GM19468 (cell line): ENCODE results near the gene DHRS1.

Source experiments
- ATAC-seq: cut with Tn5 transposase; IDR thresholded peaks from one replicate; pipeline ENCODE4 v1.9.1; 2021; ENCODE audit warnings: mild to moderate bottlenecking, moderate library complexity, moderate number of reproducible peaks; ENCODE audit not compliant: unreplicated experiment; ENCODE audit errors: extremely low read depth

The DHRS1 gene

GRCh38 chr14:24299255-24300191, at the start of gene DHRS1, which contains the start of gene NOP9:
TSS of gene DHRS1 (minus strand) at chr14:24299780. CDS start at chr14:24299106, 674 bp downstream.
TSS of gene NOP9 (plus strand) at chr14:24299850. CDS start at chr14:24299955, 105 bp downstream.
- ATAC-seq: peak; percentile 30

DNA sequence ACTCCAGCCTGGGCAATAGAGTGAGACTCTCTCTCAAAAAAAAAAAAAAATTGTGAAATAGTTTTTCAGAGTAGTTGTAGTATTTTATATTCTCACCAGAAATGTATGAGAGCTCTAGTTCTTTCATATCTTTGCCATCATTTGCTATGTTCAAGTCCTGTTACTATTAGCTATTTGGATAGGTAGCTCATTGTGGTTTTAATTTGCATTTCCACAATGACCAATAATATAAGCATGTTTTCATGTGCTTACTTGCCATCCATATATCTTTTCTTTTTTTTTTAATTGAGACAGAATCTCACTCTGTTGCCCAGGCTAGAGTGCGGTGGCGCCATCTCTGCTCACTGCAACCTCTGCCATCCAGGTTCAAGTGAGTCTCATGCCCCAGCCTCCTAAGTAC, 48.6 kb upstream of the DHRS1 start:
- no peak for ATAC-seq

DNA sequence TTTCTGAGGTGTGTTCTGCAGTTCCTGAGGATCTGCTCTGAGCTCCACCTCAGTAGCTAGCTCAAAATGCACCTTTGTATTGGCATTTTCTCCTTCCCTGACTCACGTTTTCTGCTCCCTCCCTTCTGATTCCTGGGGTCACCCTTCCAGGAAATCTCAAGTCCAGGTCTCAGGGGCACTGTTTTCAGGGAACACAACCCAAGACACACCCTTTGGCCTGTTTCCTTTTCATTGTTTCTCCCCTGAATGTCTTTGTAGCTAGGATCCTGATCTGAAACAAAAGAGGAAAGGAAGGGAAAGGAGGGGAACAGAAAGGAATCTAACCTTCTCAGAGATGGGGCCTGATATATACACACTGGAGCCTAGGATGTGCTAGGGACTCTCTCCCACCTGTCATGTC, 47.6 kb upstream of the DHRS1 start:
- ATAC-seq: no peak

- ATAC-seq: no peak
Observed at GRCh38 chr14:24343795-24344660, 44.4 kb upstream of the DHRS1 start.

DNA sequence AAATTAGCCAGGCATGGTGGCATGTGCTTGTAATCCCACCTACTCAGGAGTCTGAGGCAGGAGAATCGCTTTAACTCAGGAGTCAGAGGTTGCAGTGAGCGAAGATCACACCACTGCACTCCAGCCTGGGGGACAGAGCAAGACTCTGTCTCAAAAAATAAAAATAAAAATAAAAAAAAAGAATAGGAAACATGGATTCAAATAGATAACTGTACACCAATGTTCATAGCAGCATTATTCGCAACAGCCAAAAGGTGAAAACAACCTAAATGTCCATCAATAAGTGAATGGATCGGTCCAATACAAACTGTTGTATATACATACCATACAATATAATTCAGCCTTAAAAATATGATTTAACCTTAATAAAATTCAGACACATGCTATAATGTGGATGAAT, 43.3 kb upstream of the DHRS1 start:
- ATAC-seq: no peak

DNA sequence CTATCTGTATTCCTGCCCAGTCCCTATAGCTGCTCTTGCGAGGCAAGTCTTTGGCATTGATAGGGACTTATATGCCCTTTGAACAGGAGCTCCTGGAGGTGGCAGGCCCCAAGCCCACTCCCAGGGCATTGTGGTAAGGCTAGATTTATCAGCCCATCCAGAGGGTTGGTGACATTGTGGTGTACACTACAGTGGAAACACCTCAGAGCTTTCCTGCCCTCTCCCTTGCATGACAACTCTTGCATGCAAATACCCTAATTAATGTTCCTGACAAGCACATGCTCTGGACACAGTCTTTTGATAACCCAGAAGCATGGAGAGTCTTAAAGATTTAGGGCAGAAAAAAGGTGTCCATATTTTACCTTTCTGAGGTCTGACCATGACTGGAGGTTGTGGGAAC, 41.0 kb upstream of the DHRS1 start:
- ATAC-seq: no peak

GRCh38 chr14:24339284-24340151, 39.9 kb upstream of the DHRS1 start, which contains the start of gene RIPK3:
TSS of gene RIPK3 (minus strand) at chr14:24339991. CDS start at chr14:24339826, 165 bp downstream.
- ATAC-seq: peak; percentile 65

DNA sequence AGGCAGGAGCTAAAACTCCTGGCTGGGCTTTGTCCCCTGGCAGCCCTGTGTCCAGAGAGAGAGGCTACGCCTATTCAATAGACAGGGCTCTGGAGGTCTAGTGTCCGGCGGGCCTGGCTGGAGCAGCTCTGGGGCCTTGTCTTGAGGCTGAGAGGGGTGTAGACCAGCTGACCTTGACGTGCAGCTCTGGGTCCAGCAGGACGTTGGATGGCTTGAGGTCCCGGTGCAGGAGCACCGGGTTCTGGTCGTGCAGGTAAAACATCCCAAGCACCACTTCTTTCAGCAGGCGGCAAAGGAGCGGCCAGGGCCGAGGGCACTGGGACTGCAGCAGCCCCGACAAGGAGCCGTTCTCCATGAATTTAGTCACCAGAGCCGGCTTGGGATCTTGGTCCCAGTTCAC, 39.3 kb upstream of the DHRS1 start:
- ATAC-seq: no peak

- ATAC-seq: no peak
Observed at GRCh38 chr14:24337824-24338175, 38.2 kb upstream of the DHRS1 start.

DNA sequence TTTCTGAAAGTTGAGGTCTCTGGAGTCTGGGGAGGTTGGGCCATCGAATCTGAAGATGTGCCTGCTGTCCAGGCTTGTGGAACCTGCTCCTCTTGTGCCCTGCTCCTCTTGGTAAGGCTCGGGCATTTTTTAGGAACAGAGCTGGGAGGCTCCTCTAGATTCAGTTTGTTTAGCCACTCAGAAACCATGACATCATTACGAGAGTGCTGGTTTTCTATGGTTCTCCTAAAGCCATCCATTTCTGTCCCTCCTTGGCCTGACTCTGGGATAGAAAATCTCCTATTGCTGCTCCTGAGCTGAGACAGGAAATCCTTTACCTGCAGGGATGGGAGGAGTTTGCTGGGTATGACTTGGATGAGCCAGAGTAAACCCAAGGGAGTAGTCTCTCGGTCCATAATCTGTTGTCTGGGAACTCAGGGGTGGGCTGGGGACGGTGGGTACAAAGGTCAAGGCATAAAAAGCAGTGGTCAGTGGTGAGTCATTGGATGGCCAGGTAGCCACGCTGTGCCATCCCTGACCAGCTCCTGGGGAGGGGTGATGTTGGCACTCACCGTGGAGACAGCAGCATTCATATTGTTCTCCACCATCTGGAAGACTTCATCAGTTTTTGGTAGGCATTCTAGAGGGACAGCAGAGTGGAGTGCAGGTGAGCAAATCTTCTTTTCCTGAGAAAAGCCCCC, 37.7 kb upstream of the DHRS1 start:
- no peak for ATAC-seq

DNA sequence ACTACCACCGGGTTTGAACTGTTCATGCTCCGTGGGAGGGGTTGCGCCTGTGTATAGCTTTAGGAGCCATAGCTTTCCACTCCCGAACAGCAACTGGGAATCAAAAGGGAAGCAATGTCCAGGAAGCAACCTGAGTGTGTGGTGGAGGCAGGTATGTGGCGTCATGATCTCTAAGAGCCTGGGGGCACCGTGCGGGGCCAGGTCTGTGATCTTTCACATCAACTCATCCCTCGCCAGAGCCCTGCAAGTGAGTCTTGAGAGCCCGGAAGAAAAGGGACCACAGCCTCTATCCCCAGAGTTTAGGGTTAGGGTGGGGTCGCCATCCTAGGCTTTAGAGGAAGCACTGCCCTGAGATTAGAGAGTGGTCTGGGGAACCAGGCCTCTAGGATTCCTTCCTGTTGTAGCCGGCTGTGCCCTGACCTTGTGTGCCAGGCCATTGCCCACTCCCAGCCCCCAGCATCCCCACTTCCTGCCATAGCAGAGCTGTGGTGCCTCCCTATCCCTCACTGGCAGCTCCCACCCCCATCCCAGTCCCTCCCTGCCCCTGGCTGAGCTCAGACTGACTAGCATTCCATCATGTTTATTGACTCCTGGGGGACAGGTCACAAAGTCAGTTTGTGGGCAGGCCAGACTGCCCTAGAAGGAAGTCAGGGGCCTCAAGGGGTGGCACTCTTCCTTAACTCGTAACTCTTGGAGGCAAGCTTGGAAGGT, 36.0 kb upstream of the DHRS1 start:
- no peak for ATAC-seq

- ATAC-seq: no peak
Observed at GRCh38 chr14:24334431-24335291, 35.1 kb upstream of the DHRS1 start, which contains the start of gene ADCY4. TSS of gene ADCY4 (minus strand) at chr14:24335071. CDS start at chr14:24334652, 419 bp downstream.

GRCh38 chr14:24332268-24332993, 32.9 kb upstream of the DHRS1 start:
- ATAC-seq: peak; percentile 77

GRCh38 chr14:24331731-24332267, 32.2 kb upstream of the DHRS1 start:
- no peak for ATAC-seq

- ATAC-seq: no peak
Observed at GRCh38 chr14:24330973-24331674, 31.5 kb upstream of the DHRS1 start.

DNA sequence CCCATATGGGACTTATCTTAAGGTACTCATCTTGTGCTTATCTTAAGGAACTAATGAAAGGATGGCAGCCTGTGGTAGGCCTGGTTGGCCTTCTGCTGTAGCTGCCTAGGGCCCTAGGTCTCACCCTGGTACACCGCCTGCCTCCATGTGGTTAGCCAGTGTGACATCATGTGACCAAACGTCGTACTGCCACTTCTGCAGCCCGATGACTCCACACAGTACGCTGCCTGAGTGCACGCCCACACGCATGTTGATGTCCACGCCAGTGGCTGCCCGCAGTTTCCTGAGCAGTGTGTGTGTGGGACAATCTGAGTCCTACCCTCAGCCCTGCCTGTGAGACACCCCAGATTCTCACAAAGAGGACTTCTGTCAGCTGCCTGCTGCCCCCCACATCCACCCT, 30.2 kb upstream of the DHRS1 start:
- ATAC-seq: no peak
